Stomach (tissue), 4 donors: ENCODE data around the gene ERC2.

ENCODE experiments used
- CTCF ChIP-seq, 7 experiments: fragments of 450-650 bp in 4 of 7; fragments of 200-600 bp in 3 of 7; sonication (generic) in 3 of 7; IDR thresholded peaks; one replicate each; pipeline ENCODE4 v1.5.1; 2016 to 2019; ENCODE audit warnings: antibody characterized with exemption in 7 of 7, control low read depth in 2 of 7, mild to moderate bottlenecking in 1 of 7
- POLR2A ChIP-seq, 4 donors: fragments of 450-650 bp; IDR thresholded peaks; one replicate each; pipeline ENCODE4 v1.6.1; 2016; ENCODE audit warnings: antibody characterized with exemption in 4 of 4, control low read depth in 2 of 4, mild to moderate bottlenecking in 1 of 4, moderate library complexity in 1 of 4
- POLR2AphosphoS5 ChIP-seq, 3 donors: sonication (generic); formaldehyde crosslinking; IDR thresholded peaks; one replicate each; pipeline ENCODE4 v1.6.1; 2016; ENCODE audit warnings: antibody characterized with exemption in 3 of 3

DNA sequence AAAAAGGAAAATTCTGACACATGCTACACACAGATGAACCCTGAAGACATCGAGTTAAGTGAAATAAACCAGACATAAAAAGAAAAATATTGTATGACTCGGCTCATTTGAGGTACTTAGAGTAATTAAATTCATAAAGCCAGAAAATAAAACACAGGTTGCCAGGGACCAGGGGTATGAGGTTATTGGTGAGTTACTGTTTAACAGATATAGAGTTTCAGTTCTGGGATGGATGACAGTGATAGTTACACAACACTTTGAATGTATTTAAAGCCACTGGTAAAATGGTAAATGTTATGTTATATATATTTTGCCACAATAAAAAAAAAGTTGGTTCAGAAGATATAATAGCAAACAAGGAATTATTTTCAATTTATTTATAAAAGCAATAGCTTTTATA, 545.1 kb downstream of the ERC2 start:
- TF ChIP-seq CTCF (IDR thresholded peaks at IDR 0.05) (no peak), POLR2AphosphoS5 (IDR thresholded peaks at IDR 0.05) (no peak), POLR2A (IDR thresholded peaks at IDR 0.05) (no peak)
